ENCODE data around the gene RICTOR.
"Not testable (repeated sequence)": the region's sequence is repeated elsewhere in the genome, so short reads cannot be mapped to it uniquely, and the experiment has no call there.

RICTOR gene

DNA sequence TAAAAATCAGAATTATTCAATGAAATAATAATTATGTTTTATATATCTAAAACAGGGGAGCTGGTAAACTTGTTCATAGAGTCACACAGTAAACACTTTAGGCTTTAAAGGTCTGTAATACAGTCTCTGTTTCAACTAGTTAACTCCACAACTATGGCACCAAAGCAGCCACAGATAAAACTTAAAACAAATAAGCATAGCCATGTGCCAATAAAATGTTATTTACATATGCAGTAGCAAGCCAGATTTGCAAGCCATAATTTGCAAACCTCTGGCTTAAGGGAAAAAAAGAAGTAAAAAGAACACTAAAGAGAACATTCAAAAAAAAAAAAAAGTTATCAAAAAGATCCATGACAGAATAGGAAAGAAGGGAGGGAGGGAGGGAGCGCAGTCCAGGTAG lies 24.9 kb downstream of the RICTOR start:
- Histone ChIP-seq H3K27me3 (ENCODE audit: control insufficient read depth, insufficient read depth, low read length) (no peaks in the 10 kb centered on the region), H3K27ac (no peak overlapping the region), H3K4me2 (ENCODE audit: low read length) (no peak overlapping the region), H3K79me2 (peaks cover 32% of the 10 kb centered on the region), H3K36me3 (ENCODE audit: control insufficient read depth, insufficient read depth, low read length) (no peaks in the 10 kb centered on the region), H2AFZ (no peak overlapping the region), H3K4me3 (ENCODE audit: low read depth, low read length) (no peak overlapping the region), H3K9me3 (ENCODE audit: control insufficient read depth, low read length) (no peaks in the 10 kb centered on the region), H3K4me1 (peaks cover 2% of the 10 kb centered on the region), H3K9ac (no peak overlapping the region)
- TF ChIP-seq, protein P1, sequence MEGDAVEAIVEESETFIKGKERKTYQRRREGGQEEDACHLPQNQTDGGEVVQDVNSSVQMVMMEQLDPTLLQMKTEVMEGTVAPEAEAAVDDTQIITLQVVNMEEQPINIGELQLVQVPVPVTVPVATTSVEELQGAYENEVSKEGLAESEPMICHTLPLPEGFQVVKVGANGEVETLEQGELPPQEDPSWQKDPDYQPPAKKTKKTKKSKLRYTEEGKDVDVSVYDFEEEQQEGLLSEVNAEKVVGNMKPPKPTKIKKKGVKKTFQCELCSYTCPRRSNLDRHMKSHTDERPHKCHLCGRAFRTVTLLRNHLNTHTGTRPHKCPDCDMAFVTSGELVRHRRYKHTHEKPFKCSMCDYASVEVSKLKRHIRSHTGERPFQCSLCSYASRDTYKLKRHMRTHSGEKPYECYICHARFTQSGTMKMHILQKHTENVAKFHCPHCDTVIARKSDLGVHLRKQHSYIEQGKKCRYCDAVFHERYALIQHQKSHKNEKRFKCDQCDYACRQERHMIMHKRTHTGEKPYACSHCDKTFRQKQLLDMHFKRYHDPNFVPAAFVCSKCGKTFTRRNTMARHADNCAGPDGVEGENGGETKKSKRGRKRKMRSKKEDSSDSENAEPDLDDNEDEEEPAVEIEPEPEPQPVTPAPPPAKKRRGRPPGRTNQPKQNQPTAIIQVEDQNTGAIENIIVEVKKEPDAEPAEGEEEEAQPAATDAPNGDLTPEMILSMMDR (IDR thresholded peaks at IDR 0.05), result no peak

DNA sequence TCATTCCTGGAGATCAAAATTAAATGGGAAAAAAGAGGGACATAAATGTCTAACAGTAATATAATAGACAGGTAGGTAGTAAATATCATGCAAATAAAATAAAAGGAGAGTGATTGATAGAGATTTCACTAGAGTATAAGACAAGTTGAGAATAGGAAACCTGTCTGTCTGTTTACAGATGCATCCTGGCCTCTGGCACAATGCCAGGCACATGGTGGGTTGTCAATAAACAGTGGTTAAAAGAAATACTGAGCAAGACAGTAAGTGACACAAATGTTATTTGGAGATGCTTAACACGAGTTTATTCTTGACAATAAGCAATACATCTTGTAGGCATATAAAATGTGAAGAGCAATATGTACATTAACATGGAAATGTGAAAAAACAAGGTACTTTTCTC lies 33.3 kb downstream of the RICTOR start:
- no peak overlapping the region for H3K4me3 ChIP-seq (ENCODE audit: low read depth, low read length)
- H3K9ac ChIP-seq, result no peak overlapping the region
- peaks cover 4% of the 10 kb centered on the region for H3K4me1 ChIP-seq
- TF ChIP-seq, protein P1 (IDR thresholded peaks at IDR 0.05), result no peak
- H3K79me2 ChIP-seq, result peaks cover 34% of the 10 kb centered on the region
- H3K27ac ChIP-seq, result no peak overlapping the region
- no peak overlapping the region for H2AFZ ChIP-seq
- no peaks in the 10 kb centered on the region for H3K36me3 ChIP-seq (ENCODE audit: control insufficient read depth, insufficient read depth, low read length)
- no peaks in the 10 kb centered on the region for H3K9me3 ChIP-seq (ENCODE audit: control insufficient read depth, low read length)
- no peaks in the 10 kb centered on the region for H3K27me3 ChIP-seq (ENCODE audit: control insufficient read depth, insufficient read depth, low read length)
- H3K4me2 ChIP-seq (ENCODE audit: low read length), result no peak overlapping the region

DNA sequence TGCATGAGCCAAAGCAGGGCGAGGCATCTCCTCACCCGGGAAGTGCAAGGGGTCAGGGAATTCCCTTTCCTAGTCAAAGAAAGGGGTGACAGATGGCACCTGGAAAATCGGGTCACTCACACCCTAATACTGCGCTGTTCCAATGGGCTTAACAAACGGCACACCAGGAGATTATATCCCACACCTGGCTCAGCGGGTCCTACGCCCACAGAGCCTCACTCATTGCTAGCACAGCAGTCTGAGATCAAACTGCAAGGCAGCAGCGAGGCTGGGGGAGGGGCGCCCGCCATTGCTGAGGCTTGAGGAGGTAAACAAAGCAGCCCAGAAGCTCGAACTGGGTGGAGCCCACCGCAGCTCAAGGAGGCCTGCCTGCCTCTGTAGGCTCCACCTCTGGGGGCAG lies 39.7 kb downstream of the RICTOR start:
- not testable (repeated sequence) for H3K4me2 ChIP-seq (ENCODE audit: low read length); H3K9me3 ChIP-seq (ENCODE audit: control insufficient read depth, low read length); H3K27ac ChIP-seq; H3K4me3 ChIP-seq (ENCODE audit: low read depth, low read length); H2AFZ ChIP-seq; H3K36me3 ChIP-seq (ENCODE audit: control insufficient read depth, insufficient read depth, low read length); H3K27me3 ChIP-seq (ENCODE audit: control insufficient read depth, insufficient read depth, low read length); H3K4me1 ChIP-seq; H3K9ac ChIP-seq
- H3K79me2 ChIP-seq, result peaks cover 29% of the 10 kb centered on the region

DNA sequence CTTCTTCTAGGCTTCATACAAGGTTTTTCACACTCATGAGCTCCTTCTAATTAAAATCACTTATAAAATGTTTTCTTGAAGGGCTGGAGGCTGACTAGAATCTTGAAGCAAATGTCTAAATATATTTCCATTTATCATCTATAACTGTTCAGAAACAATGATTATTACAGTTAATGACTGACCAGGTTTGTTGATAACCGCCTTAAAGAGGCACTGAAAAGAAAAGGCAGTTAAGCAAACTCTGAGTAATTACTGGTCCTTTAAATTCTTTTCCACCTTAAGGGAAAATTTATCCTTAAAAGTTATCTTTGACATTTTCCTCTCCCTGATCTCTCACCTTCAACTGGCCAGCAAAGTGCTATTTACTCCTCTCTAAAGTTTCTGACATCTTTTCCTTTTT lies 43.2 kb downstream of the RICTOR start:
- Histone ChIP-seq H3K4me2 (ENCODE audit: low read length) (no peak overlapping the region), H3K27ac (no peak overlapping the region), H3K9me3 (ENCODE audit: control insufficient read depth, low read length) (no peaks in the 10 kb centered on the region), H3K79me2 (peaks cover 30% of the 10 kb centered on the region), H2AFZ (no peak overlapping the region), H3K9ac (no peak overlapping the region), H3K4me1 (no peaks in the 10 kb centered on the region), H3K4me3 (ENCODE audit: low read depth, low read length) (no peak overlapping the region), H3K27me3 (ENCODE audit: control insufficient read depth, insufficient read depth, low read length) (no peaks in the 10 kb centered on the region), H3K36me3 (ENCODE audit: control insufficient read depth, insufficient read depth, low read length) (no peaks in the 10 kb centered on the region)
- TF ChIP-seq, protein P1 (IDR thresholded peaks at IDR 0.05), result no peak

DNA sequence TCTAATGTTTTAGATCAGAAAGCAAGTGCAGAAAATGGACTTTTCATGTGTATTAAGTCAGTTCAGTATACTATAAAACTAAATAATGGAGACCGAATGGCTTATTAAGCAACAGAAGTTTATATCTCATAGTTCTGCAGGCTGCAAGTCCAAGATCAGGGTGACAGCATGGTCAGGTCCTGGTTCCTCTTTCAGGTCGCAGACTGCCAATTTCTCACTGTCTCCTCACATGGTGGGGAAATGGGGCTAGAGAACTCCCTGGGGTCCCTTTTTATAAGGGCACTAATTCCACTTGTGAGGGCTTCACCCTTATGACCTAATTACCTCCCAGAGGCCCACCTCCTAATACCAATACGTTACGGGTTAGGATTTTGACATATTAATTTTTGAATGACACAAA lies 48.7 kb downstream of the RICTOR start:
- Histone ChIP-seq H3K4me3 (ENCODE audit: low read depth, low read length) (no peak overlapping the region), H2AFZ (no peak overlapping the region), H3K9ac (no peak overlapping the region), H3K27ac (no peak overlapping the region), H3K4me2 (ENCODE audit: low read length) (no peak overlapping the region), H3K27me3 (ENCODE audit: control insufficient read depth, insufficient read depth, low read length) (no peaks in the 10 kb centered on the region), H3K36me3 (ENCODE audit: control insufficient read depth, insufficient read depth, low read length) (no peaks in the 10 kb centered on the region), H3K9me3 (ENCODE audit: control insufficient read depth, low read length) (no peaks in the 10 kb centered on the region), H3K4me1 (peaks cover 6% of the 10 kb centered on the region), H3K79me2 (peaks cover 27% of the 10 kb centered on the region)
- TF ChIP-seq, protein P1 (IDR thresholded peaks at IDR 0.05), result no peak
